Mucosa of stomach (tissue), 1 donor: ENCODE measurements around the gene KANK4.
"Not testable (repeated sequence)": the region's sequence is repeated elsewhere in the genome, so short reads cannot be mapped to it uniquely, and the experiment has no call there.

Experiments
- H3K27me3 ChIP-seq: one replicate; pipeline ENCODE4 v1.7.0; 2013; ENCODE audit warnings: mild to moderate bottlenecking, low read length; ENCODE audit not compliant: control insufficient read depth, insufficient read depth
- H3K36me3 ChIP-seq: one replicate; pipeline ENCODE4 v1.7.0; 2013; ENCODE audit warnings: low read length; ENCODE audit not compliant: control insufficient read depth, insufficient read depth
- H3K4me1 ChIP-seq: one replicate; pipeline ENCODE4 v1.7.0; 2013; ENCODE audit warnings: mild to moderate bottlenecking, low read length; ENCODE audit not compliant: control insufficient read depth, insufficient read depth
- H3K4me3 ChIP-seq: one replicate; pipeline ENCODE4 v1.7.0; 2013; ENCODE audit warnings: low read length
- H3K9ac ChIP-seq: one replicate; pipeline ENCODE4 v1.7.0; 2013; ENCODE audit warnings: mild to moderate bottlenecking, low read length, moderate library complexity
- H3K9me3 ChIP-seq: one replicate; pipeline ENCODE4 v1.7.0; 2013; ENCODE audit warnings: mild to moderate bottlenecking, low read length, moderate library complexity; ENCODE audit not compliant: control insufficient read depth
- donor health status: Pancreatic carcinoma.

KANK4 gene

GRCh38 chr1:62221171-62221570 is 98.1 kb downstream of the KANK4 start:
- no peaks in the 10 kb centered on the region for H3K9me3 ChIP-seq
- H3K27me3 ChIP-seq: no peaks in the 10 kb centered on the region

GRCh38 chr1:62220456-62220855 is 98.8 kb downstream of the KANK4 start:
- H3K9ac ChIP-seq, H3K36me3 ChIP-seq, H3K9me3 ChIP-seq, H3K27me3 ChIP-seq, H3K4me1 ChIP-seq, H3K4me3 ChIP-seq: not testable (repeated sequence)

More at GRCh38 chr1:62221171-62221570, 98.1 kb downstream of the KANK4 start:
- Histone ChIP-seq H3K4me1 (no peaks in the 10 kb centered on the region), H3K4me3 (no peak overlapping the region), H3K36me3 (no peaks in the 10 kb centered on the region), H3K9ac (no peak overlapping the region)

GRCh38 chr1:62218604-62219003 is 100.6 kb downstream of the KANK4 start:
- H3K4me1 ChIP-seq: no peaks in the 10 kb centered on the region
- no peaks in the 10 kb centered on the region for H3K27me3 ChIP-seq
- H3K9ac ChIP-seq: no peak overlapping the region
- H3K9me3 ChIP-seq: no peaks in the 10 kb centered on the region
- no peaks in the 10 kb centered on the region for H3K36me3 ChIP-seq
- no peak overlapping the region for H3K4me3 ChIP-seq

- H3K4me3 ChIP-seq: no peak overlapping the region
- H3K36me3 ChIP-seq: no peaks in the 10 kb centered on the region
- H3K27me3 ChIP-seq: no peaks in the 10 kb centered on the region
- no peaks in the 10 kb centered on the region for H3K4me1 ChIP-seq
- no peaks in the 10 kb centered on the region for H3K9me3 ChIP-seq
- H3K9ac ChIP-seq: no peak overlapping the region
These were observed 105.9 kb downstream of the KANK4 start for GRCh38 chr1:62213075-62213914.

- no peaks in the 10 kb centered on the region for H3K9me3 ChIP-seq
These were observed 106.8 kb downstream of the KANK4 start for GRCh38 chr1:62212411-62212810.

GRCh38 chr1:62210960-62211359 is 108.3 kb downstream of the KANK4 start:
- Histone ChIP-seq H3K4me3 (no peak overlapping the region), H3K9me3 (no peaks in the 10 kb centered on the region), H3K36me3 (no peaks in the 10 kb centered on the region), H3K27me3 (no peaks in the 10 kb centered on the region), H3K9ac (no peak overlapping the region), H3K4me1 (no peaks in the 10 kb centered on the region)

More at GRCh38 chr1:62212411-62212810, 106.8 kb downstream of the KANK4 start:
- Histone ChIP-seq H3K27me3 (no peaks in the 10 kb centered on the region), H3K4me3 (no peak overlapping the region), H3K4me1 (no peaks in the 10 kb centered on the region), H3K36me3 (no peaks in the 10 kb centered on the region), H3K9ac (no peak overlapping the region)

GRCh38 chr1:62209931-62210595 is 109.2 kb downstream of the KANK4 start:
- Histone ChIP-seq H3K27me3 (no peaks in the 10 kb centered on the region), H3K9me3 (no peaks in the 10 kb centered on the region), H3K9ac (no peak overlapping the region), H3K36me3 (no peaks in the 10 kb centered on the region), H3K4me1 (no peaks in the 10 kb centered on the region), H3K4me3 (no peak overlapping the region)

- Histone ChIP-seq H3K4me1 (no peaks in the 10 kb centered on the region), H3K9me3 (no peaks in the 10 kb centered on the region), H3K27me3 (no peaks in the 10 kb centered on the region), H3K9ac (no peak overlapping the region), H3K4me3 (no peak overlapping the region), H3K36me3 (no peaks in the 10 kb centered on the region)
These were observed 110.3 kb downstream of the KANK4 start for GRCh38 chr1:62208970-62209369.

- Histone ChIP-seq H3K9ac (no peak overlapping the region), H3K27me3 (no peaks in the 10 kb centered on the region), H3K4me3 (no peak overlapping the region), H3K9me3 (no peaks in the 10 kb centered on the region), H3K4me1 (no peaks in the 10 kb centered on the region), H3K36me3 (no peaks in the 10 kb centered on the region)
These were observed 111.1 kb downstream of the KANK4 start for GRCh38 chr1:62208087-62208486.

GRCh38 chr1:62207187-62207586 is 112.0 kb downstream of the KANK4 start:
- no peaks in the 10 kb centered on the region for H3K27me3 ChIP-seq
- H3K9ac ChIP-seq: no peak overlapping the region
- no peaks in the 10 kb centered on the region for H3K36me3 ChIP-seq
- H3K9me3 ChIP-seq: no peaks in the 10 kb centered on the region
- H3K4me3 ChIP-seq: no peak overlapping the region
- no peaks in the 10 kb centered on the region for H3K4me1 ChIP-seq

GRCh38 chr1:62198781-62199125 is 120.5 kb downstream of the KANK4 start:
- H3K36me3 ChIP-seq: no peaks in the 10 kb centered on the region
- no peaks in the 10 kb centered on the region for H3K9me3 ChIP-seq
- H3K4me3 ChIP-seq: no peak overlapping the region
- no peak overlapping the region for H3K9ac ChIP-seq
- H3K4me1 ChIP-seq: no peaks in the 10 kb centered on the region
- H3K27me3 ChIP-seq: peaks cover 15% of the 10 kb centered on the region

GRCh38 chr1:62198069-62198780 is 121.0 kb downstream of the KANK4 start:
- Histone ChIP-seq H3K9ac (no peak overlapping the region), H3K27me3 (peaks cover 15% of the 10 kb centered on the region), H3K9me3 (no peaks in the 10 kb centered on the region), H3K4me3 (no peak overlapping the region), H3K36me3 (no peaks in the 10 kb centered on the region), H3K4me1 (no peaks in the 10 kb centered on the region)
